ENCODE measurements around the gene DBNL.

DNA sequence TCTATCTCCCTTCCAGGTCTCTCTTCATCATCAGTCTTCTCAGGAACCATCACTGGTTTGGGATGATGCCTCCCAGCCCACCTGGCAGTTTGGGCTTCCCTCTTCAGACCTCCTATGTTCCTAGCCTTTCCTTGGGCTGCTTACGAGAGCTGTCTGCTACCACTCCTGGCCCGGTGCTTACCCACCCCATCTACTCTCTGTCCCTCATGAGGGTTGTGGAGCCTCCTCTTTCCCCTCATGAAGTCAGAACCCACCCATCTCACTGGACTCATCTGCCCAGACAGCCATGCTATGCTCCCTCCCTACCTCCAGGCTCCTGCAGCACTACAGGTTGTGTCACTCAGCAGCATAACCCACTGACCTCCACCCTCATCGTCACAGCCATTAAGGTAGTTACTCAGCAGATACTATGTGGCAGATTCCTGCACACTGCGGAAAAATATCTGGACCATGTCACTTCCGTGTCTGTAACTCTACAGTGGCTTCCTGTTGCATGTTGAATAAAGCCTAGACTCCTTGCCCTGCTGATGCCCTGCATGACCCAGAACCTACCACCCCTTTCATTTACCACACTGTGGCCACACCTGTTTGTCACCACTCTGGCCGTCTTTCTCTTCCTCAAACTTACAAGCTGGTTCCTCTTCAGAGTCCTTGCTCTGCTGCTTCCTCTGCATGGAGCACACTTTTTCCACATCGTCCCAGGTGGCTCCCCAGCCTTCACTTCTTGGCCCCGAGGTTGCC is 2.0 kb downstream of the DBNL start:
- TF ChIP-seq CTCF (IDR thresholded peaks at IDR 0.05) (no peak), POLR2A (IDR thresholded peaks at IDR 0.05) (no peak)
